HG03039 (cell line): ENCODE results near the gene POU6F2.
"Not testable (repeated sequence)": the region's sequence is repeated elsewhere in the genome, so short reads cannot be mapped to it uniquely, and the experiment has no call there.

Experiments used
- ATAC-seq: cut with Tn5 transposase; IDR thresholded peaks from one replicate; pipeline ENCODE4 v1.9.1; 2021; ENCODE audit warnings: mild to moderate bottlenecking, moderate library complexity; ENCODE audit not compliant: unreplicated experiment

The POU6F2 gene

GRCh38 chr7:39341083-39341482 is 363.4 kb downstream of the POU6F2 start:
- no peak for ATAC-seq

GRCh38 chr7:39342763-39343162 is 365.1 kb downstream of the POU6F2 start:
- no peak for ATAC-seq

- ATAC-seq: no peak
These were observed 371.9 kb downstream of the POU6F2 start for GRCh38 chr7:39349452-39350123.

GRCh38 chr7:39353615-39354376 is 376.1 kb downstream of the POU6F2 start:
- ATAC-seq: no peak

GRCh38 chr7:39355664-39356063 is 378.0 kb downstream of the POU6F2 start:
- no peak for ATAC-seq

GRCh38 chr7:39356172-39356925 is 378.6 kb downstream of the POU6F2 start:
- no peak for ATAC-seq

GRCh38 chr7:39357648-39358047 is 379.9 kb downstream of the POU6F2 start:
- no peak for ATAC-seq

GRCh38 chr7:39360038-39360437 is 382.3 kb downstream of the POU6F2 start:
- ATAC-seq: no peak

GRCh38 chr7:39360766-39361165 is 383.1 kb downstream of the POU6F2 start:
- ATAC-seq: no peak

- no peak for ATAC-seq
These were observed 388.1 kb downstream of the POU6F2 start for GRCh38 chr7:39365751-39366295.

- ATAC-seq: no peak
These were observed 389.7 kb downstream of the POU6F2 start for GRCh38 chr7:39367451-39367850.

GRCh38 chr7:39367943-39368342 is 390.2 kb downstream of the POU6F2 start:
- no peak for ATAC-seq

- ATAC-seq: no peak
These were observed 394.7 kb downstream of the POU6F2 start for GRCh38 chr7:39372383-39372782.

GRCh38 chr7:39374436-39375040 is 396.8 kb downstream of the POU6F2 start:
- no peak for ATAC-seq

- no peak for ATAC-seq
These were observed 397.6 kb downstream of the POU6F2 start for GRCh38 chr7:39375047-39375873.

GRCh38 chr7:39375874-39376190 is 398.1 kb downstream of the POU6F2 start:
- ATAC-seq: no peak

GRCh38 chr7:39376881-39377280 is 399.2 kb downstream of the POU6F2 start:
- ATAC-seq: not testable (repeated sequence)

GRCh38 chr7:39379416-39379815 is 401.7 kb downstream of the POU6F2 start:
- no peak for ATAC-seq

- no peak for ATAC-seq
These were observed 405.4 kb downstream of the POU6F2 start for GRCh38 chr7:39383136-39383535.

- no peak for ATAC-seq
These were observed 406.7 kb downstream of the POU6F2 start for GRCh38 chr7:39384386-39384785.
